WERI-Rb-1 (cell line): ENCODE measurements around the gene LARP4B.

ENCODE experiments used
- DNase-seq: peaks from one replicate; pipeline ENCODE4 v3.0.0-alpha.2; 2020
- H3K27ac ChIP-seq: fragments of 250-450 bp; sonication (Bioruptor Pico); 2 replicates; pipeline ENCODE4 v1.5.1; 2020; ENCODE audit warnings: mild to moderate bottlenecking, moderate library complexity
- H3K27me3 ChIP-seq: fragments of 250-450 bp; sonication (Bioruptor Pico); 2 replicates; pipeline ENCODE4 v1.5.1; 2021; ENCODE audit warnings: mild to moderate bottlenecking, low read depth, moderate library complexity; ENCODE audit not compliant: insufficient read depth, severe bottlenecking
- H3K36me3 ChIP-seq: fragments of 250-450 bp; sonication (Bioruptor Pico); 2 replicates; pipeline ENCODE4 v1.5.1; 2020; ENCODE audit warnings: mild to moderate bottlenecking, moderate library complexity
- H3K4me3 ChIP-seq: 2 replicates; pipeline ENCODE4 v1.5.1; 2011; ENCODE audit warnings: low read depth, mild to moderate bottlenecking, control low read depth, low read length
- H3K9me3 ChIP-seq: fragments of 250-450 bp; sonication (Bioruptor Pico); 2 replicates; pipeline ENCODE4 v1.5.1; 2021; ENCODE audit warnings: mild to moderate bottlenecking, moderate library complexity; ENCODE audit not compliant: severe bottlenecking
- TF ChIP-seq, protein P1 (sequence below): IDR thresholded peaks from 2 replicates; pipeline ENCODE4 v1.5.1; 2011; ENCODE audit warnings: low read depth, mild to moderate bottlenecking, control low read depth, inconsistent platforms, low read length

LARP4B gene

DNA sequence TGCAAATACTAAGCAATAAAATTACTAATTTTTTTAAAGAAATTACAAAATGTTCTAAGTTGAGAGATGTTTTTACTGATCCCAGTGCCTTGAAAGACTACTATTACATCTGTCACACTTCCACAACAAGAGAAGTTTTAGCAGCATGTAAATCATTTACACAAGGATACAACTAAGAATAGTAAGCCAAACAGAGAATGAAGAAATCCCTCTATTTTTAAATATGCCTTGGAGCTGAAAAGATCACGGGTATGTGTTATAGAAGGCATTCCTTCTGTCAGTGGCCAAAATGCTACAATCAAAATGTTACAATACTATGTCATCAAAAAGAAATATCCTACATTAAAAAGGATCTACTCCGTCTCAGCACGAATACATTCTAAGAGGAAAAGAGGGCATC is 52.6 kb downstream of the LARP4B start:
- TF ChIP-seq, protein P1, sequence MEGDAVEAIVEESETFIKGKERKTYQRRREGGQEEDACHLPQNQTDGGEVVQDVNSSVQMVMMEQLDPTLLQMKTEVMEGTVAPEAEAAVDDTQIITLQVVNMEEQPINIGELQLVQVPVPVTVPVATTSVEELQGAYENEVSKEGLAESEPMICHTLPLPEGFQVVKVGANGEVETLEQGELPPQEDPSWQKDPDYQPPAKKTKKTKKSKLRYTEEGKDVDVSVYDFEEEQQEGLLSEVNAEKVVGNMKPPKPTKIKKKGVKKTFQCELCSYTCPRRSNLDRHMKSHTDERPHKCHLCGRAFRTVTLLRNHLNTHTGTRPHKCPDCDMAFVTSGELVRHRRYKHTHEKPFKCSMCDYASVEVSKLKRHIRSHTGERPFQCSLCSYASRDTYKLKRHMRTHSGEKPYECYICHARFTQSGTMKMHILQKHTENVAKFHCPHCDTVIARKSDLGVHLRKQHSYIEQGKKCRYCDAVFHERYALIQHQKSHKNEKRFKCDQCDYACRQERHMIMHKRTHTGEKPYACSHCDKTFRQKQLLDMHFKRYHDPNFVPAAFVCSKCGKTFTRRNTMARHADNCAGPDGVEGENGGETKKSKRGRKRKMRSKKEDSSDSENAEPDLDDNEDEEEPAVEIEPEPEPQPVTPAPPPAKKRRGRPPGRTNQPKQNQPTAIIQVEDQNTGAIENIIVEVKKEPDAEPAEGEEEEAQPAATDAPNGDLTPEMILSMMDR, result no peak
- Histone ChIP-seq H3K36me3 (peaks cover 6% of the 10 kb centered on the region), H3K4me3 (no peak overlapping the region), H3K27me3 (no peaks in the 10 kb centered on the region), H3K9me3 (no peaks in the 10 kb centered on the region), H3K27ac (no peak overlapping the region)
- DNase-seq, result no peak

DNA sequence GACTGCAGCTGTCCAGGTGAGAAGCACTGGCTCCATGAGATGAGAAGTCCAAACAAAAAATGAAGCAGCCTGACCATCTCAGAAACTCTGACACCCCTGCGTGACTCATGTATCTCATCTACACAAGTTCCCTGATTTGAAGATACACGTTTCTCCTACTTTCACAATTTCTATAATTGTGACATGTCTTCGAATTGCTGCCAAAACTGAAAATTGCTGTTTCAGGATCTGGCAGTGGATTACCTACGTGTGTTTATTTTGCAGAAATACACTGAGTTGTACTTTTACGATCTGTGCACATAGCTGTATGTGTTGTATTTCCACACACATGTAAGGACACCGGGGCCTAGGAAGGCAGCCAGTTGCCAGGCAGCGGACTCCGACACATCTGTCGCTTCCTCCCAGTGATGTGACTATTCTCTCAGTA is 53.2 kb downstream of the LARP4B start:
- Histone ChIP-seq H3K36me3 (peaks cover 6% of the 10 kb centered on the region), H3K27ac (no peak overlapping the region)
- DNase-seq, result no peak

DNA sequence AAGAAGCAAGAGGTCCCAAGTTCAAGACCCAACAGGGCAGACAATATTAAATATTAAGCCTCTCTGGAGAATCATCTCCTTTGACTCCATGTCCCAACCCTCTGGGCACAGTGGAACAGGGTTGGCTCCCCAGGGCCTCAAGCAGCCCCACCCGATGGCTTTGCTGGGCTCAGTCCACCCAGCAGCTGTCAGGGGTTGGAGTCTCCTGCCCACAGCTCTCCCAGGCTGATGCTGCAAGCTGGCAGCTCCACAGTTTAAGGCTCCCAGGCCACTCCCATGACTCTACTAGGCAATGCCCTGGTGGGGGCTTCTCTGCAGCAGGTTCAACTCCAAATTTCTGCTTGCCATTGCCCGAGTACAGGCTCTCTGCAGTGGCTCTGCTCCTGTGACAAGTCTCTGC is 55.1 kb downstream of the LARP4B start:
- no peak overlapping the region for H3K4me3 ChIP-seq
- no peak overlapping the region for H3K27ac ChIP-seq
- TF ChIP-seq, protein P1, result no peak
- no peak for DNase-seq
- H3K9me3 ChIP-seq, result no peaks in the 10 kb centered on the region
- no peaks in the 10 kb centered on the region; the same call in 1 of the 2 replicates for H3K36me3 ChIP-seq
- no peaks in the 10 kb centered on the region for H3K27me3 ChIP-seq

More for the DNA sequence above, 53.2 kb downstream of the LARP4B start:
- no peaks in the 10 kb centered on the region for H3K9me3 ChIP-seq
- no peaks in the 10 kb centered on the region for H3K27me3 ChIP-seq
- H3K4me3 ChIP-seq, result no peak overlapping the region
- TF ChIP-seq, protein P1, result no peak

DNA sequence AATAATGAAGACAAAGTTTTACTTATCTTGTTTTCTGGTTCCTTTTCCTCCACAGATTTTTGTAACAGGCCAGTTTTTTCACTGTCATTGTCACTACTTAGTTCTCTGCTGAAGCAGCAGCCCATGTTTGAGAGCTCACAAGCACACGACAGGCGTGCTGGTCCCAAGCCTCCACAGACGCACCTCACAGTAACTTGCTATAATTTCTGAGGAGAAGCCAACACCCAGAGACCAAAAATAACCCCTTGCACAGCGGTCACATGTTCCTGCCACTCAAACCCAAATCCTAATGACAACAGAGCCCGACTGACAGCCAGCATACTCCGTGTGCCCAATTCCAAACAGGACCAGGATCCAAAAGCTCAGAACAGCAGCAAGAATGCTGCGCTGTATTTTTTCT is 58.5 kb downstream of the LARP4B start:
- H3K27ac ChIP-seq, result no peak overlapping the region
- H3K36me3 ChIP-seq, result no peaks in the 10 kb centered on the region
- no peak overlapping the region for H3K4me3 ChIP-seq
- H3K27me3 ChIP-seq, result no peaks in the 10 kb centered on the region
- DNase-seq, result no peak
- TF ChIP-seq, protein P1, result no peak
- H3K9me3 ChIP-seq, result no peaks in the 10 kb centered on the region

DNA sequence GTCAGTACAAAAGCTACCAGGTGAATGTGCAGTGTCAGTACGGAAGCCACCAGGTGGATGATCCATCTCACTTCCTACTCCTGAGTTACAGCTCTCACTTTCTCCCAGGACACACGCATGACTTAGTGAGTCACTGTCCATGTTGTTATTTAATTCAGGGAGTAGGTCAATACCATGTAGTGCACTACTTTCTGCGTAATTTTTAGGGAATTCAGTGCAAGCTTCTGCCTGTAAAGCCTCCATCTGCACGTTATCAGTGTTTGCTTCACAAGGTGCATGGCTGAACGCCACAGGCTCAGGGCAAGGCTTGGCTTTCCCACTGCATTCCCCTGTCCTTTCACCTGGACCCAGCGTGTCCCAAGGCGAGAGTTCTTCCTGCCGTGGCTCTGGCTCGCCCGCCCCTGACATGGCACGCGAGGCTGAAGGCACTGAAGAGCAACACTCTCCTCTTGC is 59.5 kb downstream of the LARP4B start:
- H3K27me3 ChIP-seq, result no peaks in the 10 kb centered on the region
- H3K4me3 ChIP-seq, result no peak overlapping the region
- no peak for DNase-seq
- TF ChIP-seq, protein P1, result no peak
- no peak overlapping the region for H3K27ac ChIP-seq
- no peaks in the 10 kb centered on the region for H3K36me3 ChIP-seq
- H3K9me3 ChIP-seq, result no peaks in the 10 kb centered on the region

DNA sequence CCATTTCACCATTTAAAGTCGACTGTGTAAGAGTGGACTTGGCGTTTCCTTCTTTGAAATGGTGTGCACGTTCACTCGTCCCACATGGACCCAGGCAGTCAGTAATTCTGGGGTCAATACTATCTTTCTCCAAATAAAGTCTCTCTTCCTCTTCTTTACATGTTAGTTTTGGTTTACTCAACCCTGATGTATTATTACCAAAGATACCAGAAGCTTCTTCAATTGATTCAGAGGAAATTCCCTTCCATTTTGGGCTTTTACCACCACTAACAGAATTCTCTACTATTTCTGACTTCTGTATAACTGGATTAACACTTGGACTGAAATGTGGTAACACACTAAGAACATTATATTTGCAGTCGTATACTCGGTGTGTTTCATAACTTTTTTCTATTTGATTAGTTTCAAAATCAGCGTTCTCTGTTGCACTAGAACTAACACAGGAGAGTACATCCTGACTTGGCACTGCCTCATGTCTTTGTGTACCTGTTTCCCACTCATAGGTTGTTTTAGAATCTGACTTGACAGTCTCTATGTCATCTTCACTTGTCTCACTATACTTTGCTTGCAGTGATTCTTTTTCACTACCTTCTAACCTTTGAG is 60.8 kb downstream of the LARP4B start:
- H3K36me3 ChIP-seq, result no peaks in the 10 kb centered on the region
- H3K27ac ChIP-seq, result no peak overlapping the region
- H3K4me3 ChIP-seq, result no peak overlapping the region
- no peaks in the 10 kb centered on the region for H3K27me3 ChIP-seq
- H3K9me3 ChIP-seq, result no peaks in the 10 kb centered on the region
- TF ChIP-seq, protein P1, result no peak
- DNase-seq, result no peak
